WTC11 (cell line): Measurements from ENCODE around the gene INCA1. TPM values are rescaled to one million over a fixed set of nuclear protein-coding genes. Genes with fewer than 3 reads are reported as not detected.

Source experiments
- ARID4B ChIP-seq: sonication (generic); formaldehyde crosslinking; IDR thresholded peaks from 2 replicates; pipeline ENCODE4 v1.8.0; 2023; ENCODE audit warnings: missing genetic modification reagents, mild to moderate bottlenecking, borderline replicate concordance
- CBFB ChIP-seq: sonication (generic); formaldehyde crosslinking; IDR thresholded peaks from 2 replicates; pipeline ENCODE4 v1.8.1; 2022; ENCODE audit warnings: mild to moderate bottlenecking, low read depth, missing genetic modification reagents
- ERG ChIP-seq: fragments of 250-450 bp; sonication (Bioruptor Pico); IDR thresholded peaks from 2 replicates; pipeline ENCODE4 v1.8.0; 2021; ENCODE audit warnings: mild to moderate bottlenecking
- ESRRA ChIP-seq: sonication (generic); formaldehyde crosslinking; IDR thresholded peaks from 2 replicates; pipeline ENCODE4 v1.8.1; 2022; ENCODE audit warnings: mild to moderate bottlenecking, missing genetic modification reagents, borderline replicate concordance
- ETV6 ChIP-seq: sonication (generic); formaldehyde crosslinking; IDR thresholded peaks from 2 replicates; pipeline ENCODE4 v1.8.1; 2022; ENCODE audit warnings: mild to moderate bottlenecking, missing genetic modification reagents
- FOXJ3 ChIP-seq: sonication (generic); formaldehyde crosslinking; IDR thresholded peaks from 2 replicates; pipeline ENCODE4 v1.9.0; 2021; ENCODE audit warnings: missing genetic modification reagents, mild to moderate bottlenecking, borderline replicate concordance
- FOXP1 ChIP-seq: sonication (generic); formaldehyde crosslinking; IDR thresholded peaks from 2 replicates; pipeline ENCODE4 v1.8.0; 2022; ENCODE audit warnings: missing genetic modification reagents, mild to moderate bottlenecking, moderate library complexity, borderline replicate concordance
- JUN ChIP-seq: sonication (generic); formaldehyde crosslinking; IDR thresholded peaks from 2 replicates; pipeline ENCODE4 v1.8.0; 2023; ENCODE audit warnings: mild to moderate bottlenecking, missing genetic modification reagents
- KAT7 ChIP-seq: sonication (generic); formaldehyde crosslinking; IDR thresholded peaks from 2 replicates; pipeline ENCODE4 v1.8.1; 2023; ENCODE audit warnings: missing genetic modification reagents, mild to moderate bottlenecking, borderline replicate concordance
- MAX ChIP-seq: sonication (generic); formaldehyde crosslinking; IDR thresholded peaks from 2 replicates; pipeline ENCODE4 v1.8.0; 2022; ENCODE audit warnings: mild to moderate bottlenecking, missing genetic modification reagents
- NR2C2 ChIP-seq: sonication (generic); formaldehyde crosslinking; IDR thresholded peaks from 2 replicates; pipeline ENCODE4 v1.8.0; 2022; ENCODE audit warnings: mild to moderate bottlenecking, missing genetic modification reagents
- PREB ChIP-seq: sonication (generic); formaldehyde crosslinking; IDR thresholded peaks from 2 replicates; pipeline ENCODE4 v1.8.1; 2022; ENCODE audit warnings: mild to moderate bottlenecking, missing genetic modification reagents, moderate library complexity, borderline replicate concordance
- SMAD4 ChIP-seq: sonication (generic); formaldehyde crosslinking; IDR thresholded peaks from 2 replicates; pipeline ENCODE4 v1.8.0; 2022; ENCODE audit warnings: mild to moderate bottlenecking, missing genetic modification reagents
- TEAD1 ChIP-seq: sonication (generic); formaldehyde crosslinking; IDR thresholded peaks from 2 replicates; pipeline ENCODE4 v1.8.0; 2022; ENCODE audit warnings: mild to moderate bottlenecking, missing genetic modification reagents
- TP53 ChIP-seq: sonication (generic); formaldehyde crosslinking; IDR thresholded peaks from 2 replicates; pipeline ENCODE4 v1.8.1; 2023; ENCODE audit warnings: mild to moderate bottlenecking, missing genetic modification reagents
- ZBTB21 ChIP-seq: sonication (generic); formaldehyde crosslinking; IDR thresholded peaks from 2 replicates; pipeline ENCODE4 v1.8.1; 2023; ENCODE audit warnings: mild to moderate bottlenecking, missing genetic modification reagents, borderline replicate concordance
- ZNF121 ChIP-seq: sonication (generic); formaldehyde crosslinking; IDR thresholded peaks from 2 replicates; pipeline ENCODE4 v1.8.0; 2023; ENCODE audit warnings: missing genetic modification reagents
- ZNF263 ChIP-seq: sonication (generic); formaldehyde crosslinking; IDR thresholded peaks from 2 replicates; pipeline ENCODE4 v1.8.1; 2022; ENCODE audit warnings: low read depth, mild to moderate bottlenecking, moderate library complexity, missing genetic modification reagents
- ZNF281 ChIP-seq: sonication (generic); formaldehyde crosslinking; IDR thresholded peaks from 2 replicates; pipeline ENCODE4 v1.8.0; 2023; ENCODE audit warnings: mild to moderate bottlenecking, missing genetic modification reagents
- ZNF512 ChIP-seq: sonication (generic); formaldehyde crosslinking; IDR thresholded peaks from 2 replicates; pipeline ENCODE4 v1.8.1; 2022; ENCODE audit warnings: missing genetic modification reagents, borderline replicate concordance
- total RNA-seq: library from RNA; stranded (reverse); gene quantifications from 3 replicates; pipeline ENCODE4 v1.2.3, GENCODE V29; 2021
- TF ChIP-seq, protein P1 (sequence below): sonication (generic); formaldehyde crosslinking; IDR thresholded peaks from 2 replicates; pipeline ENCODE4 v1.8.1; 2022; ENCODE audit warnings: mild to moderate bottlenecking, moderate library complexity, missing genetic modification reagents
- TF ChIP-seq, protein P2 (sequence below): sonication (generic); formaldehyde crosslinking; IDR thresholded peaks from 2 replicates; pipeline ENCODE4 v1.8.0; 2022; ENCODE audit warnings: mild to moderate bottlenecking, missing genetic modification reagents

The INCA1 gene
- total RNA-seq, 1 experiment from 2014 or later = 0.61 TPM

DNA sequence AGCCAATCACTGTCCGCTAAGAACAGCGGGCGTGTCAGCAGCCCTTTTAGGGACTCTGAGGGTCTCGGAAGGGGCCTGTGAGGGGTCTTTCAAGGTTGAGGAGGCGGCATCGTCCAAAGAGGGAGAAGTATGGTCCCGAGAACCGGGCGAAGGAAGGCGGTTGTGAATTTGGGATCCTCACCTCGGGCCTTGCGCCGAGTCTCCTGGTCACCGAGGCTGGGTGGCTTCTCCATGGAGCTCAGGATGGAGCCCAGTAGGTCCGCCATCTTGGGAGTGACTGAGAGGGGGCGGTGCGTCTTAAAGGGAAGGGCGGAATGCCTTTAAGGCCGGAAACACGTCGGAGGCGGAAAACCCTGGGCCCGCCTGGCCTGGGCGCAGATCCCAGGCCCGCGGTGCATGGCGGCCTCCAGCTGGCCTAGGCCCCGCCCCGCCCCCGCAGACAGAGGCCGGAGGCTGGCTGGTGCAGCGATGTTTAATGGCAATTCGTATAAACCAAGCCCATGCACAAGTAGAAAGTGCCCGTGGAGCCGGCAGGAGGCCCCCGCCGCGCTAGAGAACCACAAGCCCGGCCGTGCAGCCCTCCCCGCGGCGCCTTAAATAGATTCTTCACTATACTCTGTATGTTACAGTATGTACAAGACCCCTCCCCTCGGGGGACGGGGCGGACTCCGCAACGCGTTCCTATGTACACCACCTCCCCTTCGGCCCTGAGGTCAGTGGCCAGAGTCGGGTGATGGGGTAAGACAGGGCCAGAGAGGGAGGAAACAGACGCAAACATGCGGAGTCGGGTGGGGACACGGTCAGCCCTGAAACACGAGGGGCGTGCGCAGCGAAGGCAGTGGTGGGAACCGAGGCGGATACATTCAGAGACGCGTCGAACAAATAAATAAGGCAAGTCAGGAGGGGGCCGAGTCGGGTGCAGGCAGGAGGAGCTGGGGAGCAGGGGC is 29.5 kb downstream of the INCA1 start, which contains the start of gene SPAG7 (continued):
- peak; percentile 65; the same call in 1 of the 2 replicates for TF ChIP-seq ARID4B
- no peak for TF ChIP-seq SMAD4 (CRISPR knock-in tag)
- TF ChIP-seq ZNF281 (CRISPR knock-in tag) = peak; percentile 66
- TF ChIP-seq, protein P1, sequence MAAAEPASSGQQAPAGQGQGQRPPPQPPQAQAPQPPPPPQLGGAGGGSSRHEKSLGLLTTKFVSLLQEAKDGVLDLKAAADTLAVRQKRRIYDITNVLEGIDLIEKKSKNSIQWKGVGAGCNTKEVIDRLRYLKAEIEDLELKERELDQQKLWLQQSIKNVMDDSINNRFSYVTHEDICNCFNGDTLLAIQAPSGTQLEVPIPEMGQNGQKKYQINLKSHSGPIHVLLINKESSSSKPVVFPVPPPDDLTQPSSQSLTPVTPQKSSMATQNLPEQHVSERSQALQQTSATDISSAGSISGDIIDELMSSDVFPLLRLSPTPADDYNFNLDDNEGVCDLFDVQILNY (CRISPR knock-in tag) = peak; percentile 57; the same call in 1 of the 2 replicates
- peak; percentile 38; the same call in 1 of the 2 replicates for TF ChIP-seq ERG (CRISPR knock-in tag)
- TF ChIP-seq PREB (CRISPR knock-in tag) = 0 out of 2 replicates have a peak, but pooled peaks have one; percentile 22
- TF ChIP-seq ZNF121 (CRISPR knock-in tag) = peak; percentile 68; the same call in 1 of the 2 replicates
- peak; percentile 51 for TF ChIP-seq TP53
- TF ChIP-seq CBFB = peak; percentile 40; the same call in 1 of the 2 replicates
- TF ChIP-seq, protein P2, sequence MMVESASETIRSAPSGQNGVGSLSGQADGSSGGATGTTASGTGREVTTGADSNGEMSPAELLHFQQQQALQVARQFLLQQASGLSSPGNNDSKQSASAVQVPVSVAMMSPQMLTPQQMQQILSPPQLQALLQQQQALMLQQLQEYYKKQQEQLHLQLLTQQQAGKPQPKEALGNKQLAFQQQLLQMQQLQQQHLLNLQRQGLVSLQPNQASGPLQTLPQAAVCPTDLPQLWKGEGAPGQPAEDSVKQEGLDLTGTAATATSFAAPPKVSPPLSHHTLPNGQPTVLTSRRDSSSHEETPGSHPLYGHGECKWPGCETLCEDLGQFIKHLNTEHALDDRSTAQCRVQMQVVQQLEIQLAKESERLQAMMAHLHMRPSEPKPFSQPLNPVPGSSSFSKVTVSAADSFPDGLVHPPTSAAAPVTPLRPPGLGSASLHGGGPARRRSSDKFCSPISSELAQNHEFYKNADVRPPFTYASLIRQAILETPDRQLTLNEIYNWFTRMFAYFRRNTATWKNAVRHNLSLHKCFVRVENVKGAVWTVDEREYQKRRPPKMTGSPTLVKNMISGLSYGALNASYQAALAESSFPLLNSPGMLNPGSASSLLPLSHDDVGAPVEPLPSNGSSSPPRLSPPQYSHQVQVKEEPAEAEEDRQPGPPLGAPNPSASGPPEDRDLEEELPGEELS (CRISPR knock-in tag) = peak; percentile 89
- no peak for TF ChIP-seq ZNF263 (CRISPR knock-in tag)
- no peak for TF ChIP-seq KAT7 (CRISPR knock-in tag)
- TF ChIP-seq MAX (CRISPR knock-in tag) = peak; percentile 45; the same call in 1 of the 2 replicates
- 0 out of 2 replicates have a peak, but pooled peaks have one; percentile 27 for TF ChIP-seq FOXP1
- TF ChIP-seq ETV6 (CRISPR knock-in tag) = peak; percentile 34
- TF ChIP-seq ZBTB21 (CRISPR knock-in tag) = no peak
- no peak for TF ChIP-seq ESRRA (CRISPR knock-in tag)
- TF ChIP-seq NR2C2 (CRISPR knock-in tag) = 0 out of 2 replicates have a peak, but pooled peaks have one; percentile 28
- TF ChIP-seq TEAD1 (CRISPR knock-in tag) = peak; percentile 81
- no peak for TF ChIP-seq ZNF512 (CRISPR knock-in tag)
- no peak; the same call in 1 of the 2 replicates for TF ChIP-seq JUN
- 0 out of 2 replicates have a peak, but pooled peaks have one; percentile 11 for TF ChIP-seq FOXJ3 (CRISPR knock-in tag)
